Spleen (tissue), 11 donors: Measurements from ENCODE around the gene SLC30A1. TPM values are rescaled to one million over a fixed set of nuclear protein-coding genes. Genes with fewer than 3 reads are reported as not detected.

ENCODE experiments used
- DNase-seq: peaks from one replicate; pipeline ENCODE4 v3.0.0-alpha.2; 2020
- H3K27ac ChIP-seq, 8 donors: fragments of 200-600 bp; sonication (generic) in 7 of 8; 1 replicate in 4 of 8; 2 replicates in 4 of 8; pipeline versions ENCODE4 v1.5.0 to v1.8.0; 2016 to 2021; ENCODE audit warnings: inconsistent platforms in 4 of 8, mild to moderate bottlenecking in 4 of 8, moderate library complexity in 1 of 8
- H3K27me3 ChIP-seq, 7 donors: fragments of 200-600 bp; sonication (generic) in 6 of 7; replicated peaks in 1 of 7; 1 replicate in 4 of 7; 2 replicates in 3 of 7; pipeline versions ENCODE4 v1.5.0 to v1.8.0; 2016 to 2021; ENCODE audit warnings: inconsistent platforms in 3 of 7, mild to moderate bottlenecking in 1 of 7
- H3K36me3 ChIP-seq, 6 donors: fragments of 200-600 bp; sonication (generic) in 5 of 6; 1 replicate in 4 of 6; 2 replicates in 2 of 6; pipeline versions ENCODE4 v1.5.0 to v1.8.0; 2016 to 2021; ENCODE audit warnings: inconsistent platforms in 2 of 6
- H3K4me1 ChIP-seq, 6 donors: fragments of 200-600 bp; sonication (generic) in 5 of 6; 1 replicate in 3 of 6; 2 replicates in 3 of 6; pipeline versions ENCODE4 v1.5.0 to v1.8.0; 2016 to 2021; ENCODE audit warnings: inconsistent platforms in 3 of 6
- H3K4me3 ChIP-seq, 8 donors: fragments of 200-600 bp; sonication (generic) in 7 of 8; 1 replicate in 4 of 8; 2 replicates in 4 of 8; pipeline versions ENCODE4 v1.5.0 to v1.8.0; 2016 to 2021; ENCODE audit warnings: inconsistent platforms in 4 of 8, mild to moderate bottlenecking in 4 of 8, moderate library complexity in 2 of 8
- H3K9me3 ChIP-seq, 8 donors: fragments of 200-600 bp; sonication (generic) in 7 of 8; 1 replicate in 4 of 8; 2 replicates in 4 of 8; pipeline versions ENCODE4 v1.5.0 to v1.8.0; 2016 to 2021; ENCODE audit warnings: inconsistent platforms in 4 of 8
- CTCF ChIP-seq, 11 experiments: fragments of 200-600 bp in 7 of 11; fragments of 450-650 bp in 4 of 11; sonication (generic) in 4 of 11; IDR thresholded peaks in 8 of 11; conservative IDR thresholded peaks in 3 of 11; 1 replicate in 7 of 11; 2 replicates in 4 of 11; pipeline versions ENCODE4 v1.4.0 to v1.8.0; 2016 to 2021; ENCODE audit warnings: antibody characterized with exemption in 11 of 11, inconsistent platforms in 4 of 11, mild to moderate bottlenecking in 1 of 11
- POLR2A ChIP-seq, 3 donors: fragments of 450-650 bp; IDR thresholded peaks; one replicate each; pipeline ENCODE4 v1.5.1; 2017; ENCODE audit warnings: antibody characterized with exemption in 3 of 3, mild to moderate bottlenecking in 1 of 3
- POLR2AphosphoS5 ChIP-seq, 3 donors: sonication (generic); formaldehyde crosslinking; IDR thresholded peaks; one replicate each; pipeline ENCODE4 v1.5.1; 2017; ENCODE audit warnings: antibody characterized with exemption in 3 of 3
- WGBS, 5 donors: extraction: QIAGEN DNeasy Blood & Tissue Kit in 3 of 5; methylation state at CpG; one replicate each; pipeline versions ENCODE4 v1.1.5 to v1.1.7; 2013 to 2018; 5-methylcytosine and 5-hydroxymethylcytosine counted together
- intact Hi-C: fragments of 100-400 bp; cut with DNase I; formaldehyde crosslinking; loops from one replicate; pipeline ENCODE4 v1.15.0; 2023; ENCODE audit warnings: low total_unique reads
- polyA plus RNA-seq, 3 donors: library from polyadenylated mRNA; stranded (reverse); fragments of 200-250 nt; gene quantifications; one replicate each; pipeline ENCODE4 v1.2.1, GENCODE V29; 2013
- total RNA-seq, 7 donors: library from RNA; depleted of rRNA in 3 of 7; stranded (reverse); fragments of >200 nt in 3 of 7; fragmentation: NEBNext Ultra II Directional in 4 of 7; extraction: Animal tissue kit (Norgen Biotek cat#: 25700) in 4 of 7; gene quantifications; one replicate each; pipeline versions ENCODE4 v1.1.0 to v1.2.1, GENCODE V29; 2016 to 2021
- donor health status: healthy with polysubstance abuse.
- donor health status: DM: no; HTN: no; CAD: no; lungs with moderate emphysema.
- donor health status: DM: no; HTN: no; CAD: no.
- donor health status: Bipolar disorder and iron deficiency.
- donor health status: healthy.
- donor health status: DM: no; HTN: no; CAD: no.
- donor health status: DM: yes; HTN: yes; CAD: no.

SLC30A1 gene
- total and polyA plus RNA-seq, 10 donors = 3.0 to 38.5 (median 30.8) TPM

- Histone ChIP-seq H3K27me3 (no peaks in the 10 kb centered on the region), H3K4me1 (peaks cover 0 to 24% (median 6%) of the 10 kb centered on the region in 6 donors), H3K27ac (peak overlapping the region in 4 of 8 donors; percentile 27 to 70 (median 62)), H3K9me3 (no peaks in the 10 kb centered on the region), H3K36me3 (no peaks in the 10 kb centered on the region), H3K4me3 (no peak overlapping the region)
- TF ChIP-seq CTCF (IDR thresholded peaks at IDR 0.05 in 8 of 11, conservative IDR thresholded peaks at IDR 0.05 in 3 of 11) = no peak
- no peak for TF ChIP-seq POLR2A (IDR thresholded peaks at IDR 0.05)
- TF ChIP-seq POLR2AphosphoS5 (IDR thresholded peaks at IDR 0.05) = peak in 2 of 3 donors; percentile 32 to 59
- peak; percentile 89 for DNase-seq
- intact Hi-C loops = no loop called here
- WGBS, 5 donors = 29 to 40% (median 35%) methylated on average over 6 of the region's 6 CpGs
These were observed 11.1 kb upstream of the SLC30A1 start for GRCh38 chr1:211589782-211590721.

- no peak for TF ChIP-seq POLR2AphosphoS5 (IDR thresholded peaks at IDR 0.05)
- DNase-seq = no peak
- 94 to 99% (median 97%) methylated on average over 4 of the region's 4 CpGs for WGBS, 5 donors
- intact Hi-C loops = no loop called here
- Histone ChIP-seq H3K27me3 (no peaks in the 10 kb centered on the region), H3K4me1 (peaks cover 0 to 28% (median 6%) of the 10 kb centered on the region in 6 donors), H3K36me3 (no peaks in the 10 kb centered on the region), H3K9me3 (no peaks in the 10 kb centered on the region), H3K27ac (no peak overlapping the region), H3K4me3 (no peak overlapping the region)
These were observed 9.8 kb upstream of the SLC30A1 start for GRCh38 chr1:211588711-211589110.

- Histone ChIP-seq H3K36me3 (no peaks in the 10 kb centered on the region), H3K4me3 (no peak overlapping the region), H3K27ac (no peak overlapping the region), H3K9me3 (no peaks in the 10 kb centered on the region), H3K27me3 (no peaks in the 10 kb centered on the region), H3K4me1 (peaks cover 0 to 44% (median 19%) of the 10 kb centered on the region in 6 donors)
- WGBS, 5 donors = 76 to 81% (median 80%) methylated on average over 2 of the region's 2 CpGs
- intact Hi-C loops = no loop called here
- TF ChIP-seq POLR2A (IDR thresholded peaks at IDR 0.05) (no peak), CTCF (IDR thresholded peaks at IDR 0.05 in 8 of 11, conservative IDR thresholded peaks at IDR 0.05 in 3 of 11) (no peak), POLR2AphosphoS5 (IDR thresholded peaks at IDR 0.05) (no peak)
- no peak for DNase-seq
These were observed 8.2 kb upstream of the SLC30A1 start for GRCh38 chr1:211587123-211587522.

- Histone ChIP-seq H3K36me3 (no peaks in the 10 kb centered on the region), H3K4me3 (no peak overlapping the region), H3K4me1 (peaks cover 0 to 50% (median 25%) of the 10 kb centered on the region in 6 donors), H3K27ac (no peak overlapping the region), H3K9me3 (no peaks in the 10 kb centered on the region), H3K27me3 (no peaks in the 10 kb centered on the region)
- DNase-seq = no peak
- intact Hi-C loops = no loop called here
- no peak for TF ChIP-seq CTCF (IDR thresholded peaks at IDR 0.05 in 8 of 11, conservative IDR thresholded peaks at IDR 0.05 in 3 of 11)
- TF ChIP-seq POLR2A (IDR thresholded peaks at IDR 0.05) = no peak
- TF ChIP-seq POLR2AphosphoS5 (IDR thresholded peaks at IDR 0.05) = no peak
- WGBS, 5 donors = 73 to 79% (median 74%) methylated on average over 4 of the region's 4 CpGs
These were observed 7.6 kb upstream of the SLC30A1 start for GRCh38 chr1:211586538-211586937.
